DND-41 (cell line): Measurements from ENCODE around the gene KRT77.
A peak's percentile ranks its signal among the peaks of the same experiment; 100 is the strongest.

Experiments used
- ATAC-seq: fragments of 200-7000 bp; cut with Tn5 transposase; 3 replicates; pipeline ENCODE4 v1.9.1; 2021; ENCODE audit warnings: low read depth; ENCODE audit not compliant: insufficient read depth
- DNase-seq: peaks from one replicate; pipeline ENCODE4 v3.0.0-alpha.2; 2020
- H2AFZ ChIP-seq: 2 replicates; pipeline ENCODE4 v1.6.0; 2012; ENCODE audit warnings: low read depth, low read length
- H3K27ac ChIP-seq: 2 replicates; pipeline ENCODE4 v1.5.1; 2012; ENCODE audit warnings: low read length, inconsistent platforms
- H3K27me3 ChIP-seq: fragments of 200-600 bp; sonication (generic); 2 replicates; pipeline ENCODE4 v1.6.0; 2012; ENCODE audit warnings: low read length, mild to moderate bottlenecking, inconsistent platforms; ENCODE audit not compliant: insufficient read depth, poor library complexity
- H3K36me3 ChIP-seq: 2 replicates; pipeline ENCODE4 v1.5.1; 2012; ENCODE audit warnings: low read length, inconsistent platforms; ENCODE audit not compliant: insufficient read depth
- H3K4me1 ChIP-seq: 2 replicates; pipeline ENCODE4 v1.5.1; 2012; ENCODE audit warnings: mild to moderate bottlenecking, low read length; ENCODE audit not compliant: insufficient read depth
- H3K4me2 ChIP-seq: 2 replicates; pipeline ENCODE4 v1.6.0; 2012; ENCODE audit warnings: mild to moderate bottlenecking, moderate library complexity, low read length, inconsistent platforms; ENCODE audit not compliant: insufficient read depth
- H3K4me3 ChIP-seq, 2 experiments: fragments of 200-600 bp in 1 of 2; shearing (Covaris generic) in 1 of 2; 2 replicates each; pipeline ENCODE4 v1.5.1; 2012 to 2016; ENCODE audit warnings: inconsistent platforms in 2 of 2, low read length in 2 of 2, mild to moderate bottlenecking in 2 of 2, low read depth in 1 of 2, moderate library complexity in 1 of 2
- H3K79me2 ChIP-seq: 2 replicates; pipeline ENCODE4 v1.6.0; 2012; ENCODE audit warnings: low read length, inconsistent platforms; ENCODE audit not compliant: insufficient read depth
- H3K9ac ChIP-seq: 2 replicates; pipeline ENCODE4 v1.6.0; 2012; ENCODE audit warnings: low read depth, mild to moderate bottlenecking, inconsistent platforms, low read length, moderate library complexity
- H3K9me3 ChIP-seq: 2 replicates; pipeline ENCODE4 v1.5.1; 2012; ENCODE audit warnings: low read length, moderate library complexity, mild to moderate bottlenecking, inconsistent platforms; ENCODE audit not compliant: insufficient read depth, severe bottlenecking
- H4K20me1 ChIP-seq: 2 replicates; pipeline ENCODE4 v1.6.0; 2012; ENCODE audit warnings: low read length; ENCODE audit not compliant: insufficient read depth
- EZH2 ChIP-seq: IDR thresholded peaks from 3 replicates; pipeline ENCODE4 v1.6.1; 2012; ENCODE audit warnings: borderline replicate concordance, low read depth, mild to moderate bottlenecking, moderate library complexity, low read length, inconsistent platforms; ENCODE audit not compliant: severe bottlenecking
- TF ChIP-seq, protein P1 (sequence below): IDR thresholded peaks from 2 replicates; pipeline ENCODE4 v1.5.1; 2012; ENCODE audit warnings: borderline replicate concordance, low read length, moderate library complexity, mild to moderate bottlenecking; ENCODE audit not compliant: poor library complexity, severe bottlenecking; ENCODE audit errors: extremely low read depth

KRT77 gene

DNA sequence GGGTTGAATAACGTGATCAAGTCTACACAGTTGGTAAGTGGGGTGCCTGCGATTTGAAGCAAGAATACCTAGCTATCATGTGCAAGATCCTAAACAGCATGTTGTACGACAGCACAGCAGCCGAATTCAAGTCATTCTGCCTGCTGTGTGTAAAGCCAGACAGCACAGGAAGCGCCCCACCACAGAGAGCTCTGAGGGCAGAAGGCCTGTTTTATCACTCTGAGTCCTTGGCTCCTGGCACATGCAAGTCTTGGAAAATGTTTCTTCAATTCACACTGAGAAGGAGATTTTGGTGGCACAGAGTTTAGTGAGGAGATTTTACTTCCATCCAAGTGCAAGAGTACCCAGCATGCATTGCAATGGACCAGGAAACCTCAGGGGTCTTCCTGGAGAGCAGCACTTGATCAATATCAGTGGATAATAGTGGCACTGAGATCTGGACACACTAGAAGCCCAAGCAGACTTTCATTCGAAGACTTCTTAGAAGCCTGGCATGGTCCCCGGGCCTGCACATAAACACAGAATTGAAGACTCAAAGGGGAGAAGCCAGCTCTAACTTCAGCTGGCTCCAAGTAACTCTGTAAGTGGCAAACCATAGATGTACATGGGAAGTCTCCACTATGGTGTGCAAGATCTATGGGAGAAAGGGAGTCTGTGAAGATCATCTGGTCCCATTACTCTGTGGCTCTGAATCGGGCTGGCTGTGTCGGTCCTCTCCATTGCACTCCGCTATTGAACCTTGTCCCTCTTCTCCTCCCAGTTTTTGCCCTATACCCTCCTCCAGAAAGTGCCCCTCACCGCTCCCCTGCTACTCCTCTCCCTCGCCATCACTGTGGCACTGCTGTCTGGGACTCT lies 21.6 kb downstream of the KRT77 start:
- ATAC-seq = no peak
- no peak overlapping the region for H2AFZ ChIP-seq

DNA sequence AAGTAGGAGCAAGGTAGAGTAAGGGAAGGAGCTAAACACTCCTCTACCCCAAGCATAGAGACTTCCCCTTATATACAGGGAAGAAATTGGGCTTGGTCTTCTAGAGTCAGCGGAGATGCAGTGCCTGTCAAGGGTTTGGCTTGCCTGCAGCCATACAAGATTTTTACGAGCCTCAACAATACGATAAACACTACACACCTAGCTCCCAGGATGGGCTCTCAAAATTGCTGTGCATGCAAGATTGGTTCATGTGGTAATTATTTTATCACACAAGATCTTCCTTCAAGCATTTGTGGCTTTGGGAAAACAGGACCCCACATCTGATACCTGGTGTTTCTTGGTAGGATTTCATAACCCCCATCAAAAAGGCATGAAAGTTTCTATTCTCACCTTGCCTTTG lies 23.0 kb downstream of the KRT77 start, which contains the start of gene KRT1:
KRT1 (minus strand) TSS at position 45 of the 400 bp plus-strand sequence. CDS start 59 bp downstream, outside the sequence.
- Histone ChIP-seq H3K27ac (no peak within 1 kb of the TSS), H4K20me1 (no peaks in the 10 kb centered on the region; the same call in 1 of the 2 replicates), H3K4me1 (no peaks in the 10 kb centered on the region), H3K79me2 (no peaks in the 10 kb centered on the region), H3K9ac (no peak within 1 kb of the TSS), H2AFZ (no peak within 1 kb of the TSS), H3K27me3 (no peaks in the 10 kb centered on the region), H3K4me2 (no peak within 1 kb of the TSS), H3K36me3 (no peaks in the 10 kb centered on the region), H3K9me3 (no peaks in the 10 kb centered on the region), H3K4me3 (no peak within 1 kb of the TSS)
- TF ChIP-seq, protein P1, sequence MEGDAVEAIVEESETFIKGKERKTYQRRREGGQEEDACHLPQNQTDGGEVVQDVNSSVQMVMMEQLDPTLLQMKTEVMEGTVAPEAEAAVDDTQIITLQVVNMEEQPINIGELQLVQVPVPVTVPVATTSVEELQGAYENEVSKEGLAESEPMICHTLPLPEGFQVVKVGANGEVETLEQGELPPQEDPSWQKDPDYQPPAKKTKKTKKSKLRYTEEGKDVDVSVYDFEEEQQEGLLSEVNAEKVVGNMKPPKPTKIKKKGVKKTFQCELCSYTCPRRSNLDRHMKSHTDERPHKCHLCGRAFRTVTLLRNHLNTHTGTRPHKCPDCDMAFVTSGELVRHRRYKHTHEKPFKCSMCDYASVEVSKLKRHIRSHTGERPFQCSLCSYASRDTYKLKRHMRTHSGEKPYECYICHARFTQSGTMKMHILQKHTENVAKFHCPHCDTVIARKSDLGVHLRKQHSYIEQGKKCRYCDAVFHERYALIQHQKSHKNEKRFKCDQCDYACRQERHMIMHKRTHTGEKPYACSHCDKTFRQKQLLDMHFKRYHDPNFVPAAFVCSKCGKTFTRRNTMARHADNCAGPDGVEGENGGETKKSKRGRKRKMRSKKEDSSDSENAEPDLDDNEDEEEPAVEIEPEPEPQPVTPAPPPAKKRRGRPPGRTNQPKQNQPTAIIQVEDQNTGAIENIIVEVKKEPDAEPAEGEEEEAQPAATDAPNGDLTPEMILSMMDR = no peak
- TF ChIP-seq EZH2 = no peak
- ATAC-seq (no peak), DNase-seq (no peak)

More for the DNA sequence above, 21.6 kb downstream of the KRT77 start:
- DNase-seq = peak; percentile 11
- H3K4me1 ChIP-seq = no peaks in the 10 kb centered on the region
- TF ChIP-seq, protein P1 = no peak
- TF ChIP-seq EZH2 = no peak
- no peaks in the 10 kb centered on the region for H3K79me2 ChIP-seq
- no peak overlapping the region for H3K4me2 ChIP-seq
- H3K4me3 ChIP-seq = no peak overlapping the region
- no peaks in the 10 kb centered on the region; the same call in 1 of the 2 replicates for H4K20me1 ChIP-seq
- no peaks in the 10 kb centered on the region for H3K36me3 ChIP-seq
- H3K27ac ChIP-seq = no peak overlapping the region
- no peaks in the 10 kb centered on the region for H3K9me3 ChIP-seq
- H3K27me3 ChIP-seq = peaks cover under 1% of the 10 kb centered on the region
- no peak overlapping the region for H3K9ac ChIP-seq

DNA sequence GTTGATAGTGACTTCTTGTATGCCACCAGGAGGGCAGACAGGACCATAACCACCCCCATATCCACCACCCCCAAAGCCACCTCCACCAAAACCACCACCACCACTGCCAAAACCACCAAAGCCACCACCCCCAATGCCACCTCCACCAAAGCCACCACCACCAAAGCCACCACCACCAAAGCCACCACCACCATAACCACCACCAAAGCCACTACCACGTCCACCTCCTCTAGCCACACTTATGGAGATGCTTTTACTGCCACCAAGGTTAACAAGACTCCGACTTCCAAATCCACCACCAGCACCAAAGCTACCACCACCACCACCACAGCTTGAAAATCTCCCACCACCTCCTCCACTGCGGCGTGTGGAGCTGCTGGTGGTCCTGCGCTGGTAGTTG lies 23.4 kb downstream of the KRT77 start:
- TF ChIP-seq EZH2 = no peak
- TF ChIP-seq, protein P1 = no peak

More for the DNA sequence above, 23.4 kb downstream of the KRT77 start:
- Histone ChIP-seq H3K36me3 (no peaks in the 10 kb centered on the region), H3K4me2 (no peak overlapping the region), H3K4me1 (no peaks in the 10 kb centered on the region), H4K20me1 (no peaks in the 10 kb centered on the region), H3K27me3 (no peaks in the 10 kb centered on the region), H3K9me3 (no peaks in the 10 kb centered on the region), H3K79me2 (no peaks in the 10 kb centered on the region), H3K9ac (no peak overlapping the region), H3K27ac (no peak overlapping the region), H3K4me3 (no peak overlapping the region), H2AFZ (no peak overlapping the region)
- DNase-seq (no peak), ATAC-seq (no peak)
